ENCODE data around the gene KIAA1958.
"Not testable (repeated sequence)": the region's sequence is repeated elsewhere in the genome, so short reads cannot be mapped to it uniquely, and the experiment has no call there.

KIAA1958 gene

GRCh38 chr9:112556497-112557442 is 70.1 kb downstream of the KIAA1958 start:
- DNase-seq = no peak

- DNase-seq = no peak
These were observed 71.8 kb downstream of the KIAA1958 start for GRCh38 chr9:112558476-112558875.

GRCh38 chr9:112558978-112559377 is 72.4 kb downstream of the KIAA1958 start:
- no peak for DNase-seq

- DNase-seq = no peak
These were observed 73.2 kb downstream of the KIAA1958 start for GRCh38 chr9:112559629-112560413.

GRCh38 chr9:112562235-112562958 is 75.8 kb downstream of the KIAA1958 start:
- DNase-seq = no peak

- DNase-seq = no peak
These were observed 82.6 kb downstream of the KIAA1958 start for GRCh38 chr9:112569186-112569585.

- peak; percentile 14 for DNase-seq
These were observed 84.1 kb downstream of the KIAA1958 start for GRCh38 chr9:112570671-112571167.

GRCh38 chr9:112571624-112572355 is 85.2 kb downstream of the KIAA1958 start:
- DNase-seq = no peak

GRCh38 chr9:112572416-112572815 is 85.8 kb downstream of the KIAA1958 start:
- no peak for DNase-seq

- DNase-seq = no peak
These were observed 87.4 kb downstream of the KIAA1958 start for GRCh38 chr9:112574008-112574407.

GRCh38 chr9:112575107-112575506 is 88.5 kb downstream of the KIAA1958 start:
- no peak for DNase-seq

GRCh38 chr9:112581469-112582176 is 95.0 kb downstream of the KIAA1958 start:
- peak; percentile 34 for DNase-seq

- DNase-seq = no peak
These were observed 96.0 kb downstream of the KIAA1958 start for GRCh38 chr9:112582371-112583262.

GRCh38 chr9:112586599-112587155 is 100.0 kb downstream of the KIAA1958 start:
- no peak for DNase-seq

- DNase-seq = not testable (repeated sequence)
These were observed 105.2 kb downstream of the KIAA1958 start for GRCh38 chr9:112591875-112592274.

GRCh38 chr9:112599732-112600131 is 113.1 kb downstream of the KIAA1958 start:
- DNase-seq = no peak

GRCh38 chr9:112601636-112602035 is 115.0 kb downstream of the KIAA1958 start:
- DNase-seq = no peak

- DNase-seq = no peak
These were observed 118.2 kb downstream of the KIAA1958 start for GRCh38 chr9:112604790-112605189.

GRCh38 chr9:112605518-112605917 is 118.9 kb downstream of the KIAA1958 start:
- no peak for DNase-seq

All from retina (tissue), 1 donor.